ENCODE data around the gene SIGLEC5.

The SIGLEC5 gene

GRCh38 chr19:51586103-51586728 lies 44.0 kb downstream of the SIGLEC5 start:
- TF ChIP-seq TCF12 (IDR thresholded peaks at IDR 0.05; ENCODE audit: low read depth) (no peak), EGR1 (IDR thresholded peaks at IDR 0.05) (no peak), TEAD4 (IDR thresholded peaks at IDR 0.05) (no peak), REST (IDR thresholded peaks at IDR 0.05; ENCODE audit: low read depth) (no peak), EP300 (IDR thresholded peaks at IDR 0.05; ENCODE audit: borderline replicate concordance) (no peak), USF1 (IDR thresholded peaks at IDR 0.05) (no peak), CREB1 (IDR thresholded peaks at IDR 0.05; ENCODE audit: low read depth) (no peak), FOXM1 (IDR thresholded peaks at IDR 0.05; ENCODE audit: borderline replicate concordance, low read depth) (no peak), TAF1 (IDR thresholded peaks at IDR 0.05; ENCODE audit: low read depth) (no peak), MAX (IDR thresholded peaks at IDR 0.05) (no peak), ZBTB7A (IDR thresholded peaks at IDR 0.05; ENCODE audit: low read depth) (no peak), NFIC (IDR thresholded peaks at IDR 0.05) (no peak), CEBPB (IDR thresholded peaks at IDR 0.05) (no peak), RAD21 (IDR thresholded peaks at IDR 0.05; ENCODE audit: low read depth) (no peak), YY1 (IDR thresholded peaks at IDR 0.05; ENCODE audit: low read depth) (no peak)

- TF ChIP-seq TCF12 (IDR thresholded peaks at IDR 0.05; ENCODE audit: low read depth), result no peak
- no peak for TF ChIP-seq EGR1 (IDR thresholded peaks at IDR 0.05)
- no peak for TF ChIP-seq TEAD4 (IDR thresholded peaks at IDR 0.05)
- no peak for TF ChIP-seq TAF1 (IDR thresholded peaks at IDR 0.05; ENCODE audit: low read depth)
- no peak for TF ChIP-seq FOXM1 (IDR thresholded peaks at IDR 0.05; ENCODE audit: borderline replicate concordance, low read depth)
- TF ChIP-seq RAD21 (IDR thresholded peaks at IDR 0.05; ENCODE audit: low read depth), result no peak
Observed at GRCh38 chr19:51576850-51577249, 53.4 kb downstream of the SIGLEC5 start.

DNA sequence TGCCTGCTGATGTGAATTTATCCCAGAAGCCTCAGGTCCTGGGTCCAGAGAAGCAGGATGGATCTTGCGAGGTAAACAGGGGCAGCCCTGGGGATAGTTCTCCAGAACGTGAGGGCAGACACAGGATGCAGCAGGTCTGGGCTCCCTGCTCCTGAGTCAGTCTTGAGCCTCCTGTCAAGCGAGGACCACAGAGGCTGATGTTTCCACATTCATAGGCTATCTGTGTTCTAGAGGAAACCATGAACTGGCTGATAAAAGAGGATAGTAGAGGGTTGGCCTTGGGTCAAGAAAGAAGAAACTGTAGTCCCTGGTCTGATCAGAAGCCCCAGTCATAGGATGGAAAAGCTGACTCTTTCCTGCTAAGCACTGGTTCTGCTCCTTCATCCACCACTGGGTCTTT lies 56.9 kb downstream of the SIGLEC5 start:
- TF ChIP-seq FOXM1 (IDR thresholded peaks at IDR 0.05; ENCODE audit: borderline replicate concordance, low read depth) (no peak), YY1 (IDR thresholded peaks at IDR 0.05; ENCODE audit: low read depth) (no peak), MAX (IDR thresholded peaks at IDR 0.05) (no peak), CEBPB (IDR thresholded peaks at IDR 0.05) (no peak), NFIC (IDR thresholded peaks at IDR 0.05) (no peak), CREB1 (IDR thresholded peaks at IDR 0.05; ENCODE audit: low read depth) (no peak), ZBTB7A (IDR thresholded peaks at IDR 0.05; ENCODE audit: low read depth) (no peak), REST (IDR thresholded peaks at IDR 0.05; ENCODE audit: low read depth) (no peak), TCF12 (IDR thresholded peaks at IDR 0.05; ENCODE audit: low read depth) (no peak), RAD21 (IDR thresholded peaks at IDR 0.05; ENCODE audit: low read depth) (no peak)

GRCh38 chr19:51572908-51573307 lies 57.3 kb downstream of the SIGLEC5 start:
- TF ChIP-seq TAF1 (IDR thresholded peaks at IDR 0.05; ENCODE audit: low read depth), result no peak
- TF ChIP-seq MAX (IDR thresholded peaks at IDR 0.05), result no peak
- TF ChIP-seq TCF12 (IDR thresholded peaks at IDR 0.05; ENCODE audit: low read depth), result no peak
- TF ChIP-seq ZBTB7A (IDR thresholded peaks at IDR 0.05; ENCODE audit: low read depth), result no peak
- TF ChIP-seq CREB1 (IDR thresholded peaks at IDR 0.05; ENCODE audit: low read depth), result no peak

GRCh38 chr19:51572410-51572809 lies 57.8 kb downstream of the SIGLEC5 start:
- TF ChIP-seq CREB1 (IDR thresholded peaks at IDR 0.05; ENCODE audit: low read depth) (no peak), TCF12 (IDR thresholded peaks at IDR 0.05; ENCODE audit: low read depth) (no peak), TEAD4 (IDR thresholded peaks at IDR 0.05) (no peak), USF1 (IDR thresholded peaks at IDR 0.05) (no peak), MAX (IDR thresholded peaks at IDR 0.05) (no peak), TAF1 (IDR thresholded peaks at IDR 0.05; ENCODE audit: low read depth) (no peak), FOXM1 (IDR thresholded peaks at IDR 0.05; ENCODE audit: borderline replicate concordance, low read depth) (no peak), EGR1 (IDR thresholded peaks at IDR 0.05) (no peak), ZBTB7A (IDR thresholded peaks at IDR 0.05; ENCODE audit: low read depth) (no peak), NFIC (IDR thresholded peaks at IDR 0.05) (no peak), REST (IDR thresholded peaks at IDR 0.05; ENCODE audit: low read depth) (no peak)

Data from Ishikawa (cell line).